SKM-1 treated with dmso at 0.1 percent for 144 hours (cell line): ENCODE measurements around the gene OOEP.

Source experiments
- DNase-seq: peaks from one replicate; lab custom pipeline; 2025; ENCODE audit not compliant: unreplicated experiment; lab: John Stamatoyannopoulos, UW

The OOEP gene

DNA sequence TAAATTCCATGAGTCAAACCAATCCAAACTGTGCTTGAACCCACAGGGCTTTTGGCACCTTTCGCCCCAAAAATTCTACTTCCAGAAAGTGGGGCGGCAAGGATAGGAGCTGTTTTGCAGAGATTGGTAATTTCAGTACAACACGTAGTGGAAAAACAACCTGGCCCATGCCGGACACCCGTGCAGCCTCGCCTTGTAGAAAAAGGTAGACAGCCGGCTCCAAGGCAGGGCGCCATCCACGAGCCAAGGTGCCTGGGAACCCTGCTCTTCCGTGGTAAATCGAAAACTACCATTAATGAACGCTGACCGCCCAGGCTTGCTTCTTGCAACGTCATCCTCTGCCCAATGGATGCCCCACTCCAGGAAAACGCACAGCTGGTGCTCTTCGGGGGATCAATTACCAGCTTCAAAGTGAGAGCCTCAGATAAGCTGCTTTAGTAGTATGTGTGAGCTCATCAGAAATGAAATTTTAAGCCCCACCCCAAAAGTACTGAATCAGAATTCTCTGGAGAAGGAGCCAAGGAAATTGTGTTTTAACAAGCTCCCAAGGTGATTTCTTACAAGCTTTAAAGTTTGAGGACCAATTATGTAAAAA lies 1.8 kb downstream of the OOEP start:
- no peak for DNase-seq

GRCh38 chr6:73364549-73364948 lies 5.1 kb downstream of the OOEP start:
- no peak for DNase-seq

DNA sequence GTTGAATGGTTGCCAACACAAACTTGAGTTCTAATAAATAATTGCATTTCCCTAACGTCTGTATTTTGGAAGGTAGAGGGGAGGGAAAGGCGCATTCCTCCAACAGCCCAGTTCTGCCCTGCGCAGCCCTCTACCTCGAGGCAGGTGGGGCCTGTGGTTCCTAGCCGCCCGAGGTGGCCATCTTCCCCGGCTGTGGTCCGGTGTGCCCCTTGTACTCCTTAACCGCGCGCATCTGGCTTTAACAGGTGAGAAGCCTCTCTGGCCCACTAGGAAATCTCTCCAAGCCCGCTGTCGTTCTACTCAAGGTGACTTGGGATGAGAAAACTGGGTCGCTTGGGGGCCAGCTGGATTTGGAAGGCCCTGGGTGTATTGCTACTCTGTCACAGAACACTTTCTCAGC lies 5.6 kb downstream of the OOEP start:
- no peak for DNase-seq

DNA sequence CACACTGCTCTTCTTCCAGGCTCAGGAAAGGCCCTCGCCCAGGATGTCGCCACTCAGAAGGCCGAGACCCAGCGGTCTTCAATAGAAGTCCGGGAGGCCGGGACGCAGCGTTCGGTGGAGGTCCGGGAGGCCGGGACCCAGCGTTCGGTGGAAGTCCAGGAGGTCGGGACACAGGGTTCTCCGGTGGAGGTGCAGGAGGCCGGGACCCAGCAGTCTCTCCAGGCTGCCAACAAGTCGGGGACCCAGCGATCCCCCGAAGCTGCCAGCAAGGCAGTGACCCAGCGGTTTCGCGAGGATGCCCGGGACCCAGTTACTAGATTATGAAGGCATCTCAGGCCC lies 6.2 kb downstream of the OOEP start:
- no peak for DNase-seq

DNA sequence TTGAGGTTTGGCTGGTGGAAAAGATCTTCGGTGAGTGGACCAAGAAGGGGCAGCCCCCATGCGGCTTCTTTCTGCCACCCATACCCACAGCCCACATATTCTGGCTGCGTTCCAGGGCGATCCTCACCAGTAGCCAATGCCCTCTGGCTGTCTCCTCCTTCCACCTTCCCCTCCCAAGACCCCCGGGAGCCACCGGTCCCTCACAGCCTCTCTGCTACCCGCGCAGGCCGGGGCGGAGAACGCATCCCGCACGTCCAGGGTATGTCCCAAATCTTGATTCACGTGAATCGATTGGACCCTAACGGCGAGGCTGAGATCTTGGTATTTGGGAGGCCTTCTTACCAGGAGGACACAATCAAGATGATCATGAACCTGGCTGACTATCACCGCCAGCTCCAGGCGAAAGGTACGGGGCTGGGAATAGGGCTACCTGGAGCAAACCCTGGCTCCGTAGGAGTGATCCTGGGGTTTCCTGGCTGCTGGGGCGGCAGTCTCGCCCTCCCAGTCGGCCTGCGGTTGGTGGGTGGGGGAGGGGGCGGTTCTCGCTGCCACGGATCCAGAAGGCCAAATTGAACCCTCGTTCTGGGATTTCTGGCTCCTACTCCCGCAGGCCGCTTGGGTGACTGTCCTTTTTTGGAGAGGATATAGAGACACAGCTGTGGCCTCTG lies 6.7 kb downstream of the OOEP start:
- no peak for DNase-seq

- DNase-seq: no peak
These were observed 7.3 kb downstream of the OOEP start, which contains the start of gene KHDC3L for GRCh38 chr6:73362358-73362757. KHDC3L (plus strand) TSS chr6:73362658; CDS start chr6:73362730, 72 bp downstream.

- DNase-seq: no peak
These were observed 15.8 kb downstream of the OOEP start, which contains the start of gene DPPA5 for GRCh38 chr6:73353636-73354593. DPPA5 (minus strand) TSS chr6:73354276; CDS start chr6:73354225, 51 bp downstream.

DNA sequence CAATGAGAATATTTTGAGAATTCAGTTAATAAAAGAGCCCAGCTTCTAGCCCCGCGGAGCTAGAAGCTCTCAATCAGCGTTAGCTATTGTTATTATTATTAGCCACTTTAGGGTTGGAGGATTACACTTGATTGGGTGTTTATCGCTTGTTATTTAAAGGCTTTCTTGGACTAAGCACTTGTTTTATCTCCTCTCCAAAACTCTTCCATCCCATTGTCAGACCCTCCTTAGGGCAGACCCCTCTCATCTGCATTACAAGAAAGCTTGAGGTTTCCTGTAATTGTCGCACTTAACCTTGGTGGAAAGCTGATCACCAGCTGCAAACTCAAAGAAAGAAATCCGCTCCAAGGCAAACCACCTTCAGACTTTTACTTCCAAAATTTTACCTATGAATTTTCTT lies 20.4 kb downstream of the OOEP start:
- no peak for DNase-seq

GRCh38 chr6:73348550-73349204 lies 21.0 kb downstream of the OOEP start:
- DNase-seq: no peak

DNA sequence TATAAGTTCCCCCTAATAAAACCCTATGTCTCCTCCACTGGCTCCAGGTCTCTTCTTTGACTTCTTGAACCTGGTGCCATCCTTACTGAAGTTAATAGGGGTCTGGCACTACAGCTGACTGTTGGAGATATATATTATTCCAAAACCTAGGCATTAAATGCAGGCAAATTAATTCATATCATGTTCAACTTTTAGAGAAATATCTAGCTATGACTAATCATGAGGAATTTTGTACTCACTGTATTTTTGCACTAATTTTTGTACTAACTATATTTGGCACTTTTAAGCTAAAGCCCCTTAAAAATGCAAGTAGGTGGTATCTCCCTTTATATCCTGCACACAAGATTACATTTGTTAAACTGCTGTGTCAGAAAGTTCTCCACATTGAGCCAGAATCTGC lies 26.5 kb downstream of the OOEP start:
- DNase-seq: no peak

DNA sequence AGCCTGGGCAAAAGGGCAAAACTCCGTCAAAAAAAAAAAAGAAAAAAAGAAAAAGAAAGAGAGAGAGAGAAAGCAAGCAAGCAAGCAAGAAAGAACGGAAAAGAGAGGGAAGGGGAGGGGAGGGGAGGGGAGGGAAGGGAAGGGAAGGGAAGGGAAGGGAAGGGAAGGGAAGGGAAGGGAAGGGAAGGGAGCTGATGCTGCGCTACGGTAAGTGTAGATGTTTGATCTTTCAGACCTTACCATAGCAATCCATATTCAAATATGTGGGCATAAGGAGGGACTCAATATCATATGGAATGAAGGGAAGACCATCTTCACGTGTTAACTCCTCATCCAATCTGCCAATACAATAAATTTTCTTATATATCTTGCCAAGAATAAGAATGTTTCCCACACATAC lies 27.5 kb downstream of the OOEP start:
- no peak for DNase-seq

- no peak for DNase-seq
These were observed 28.4 kb downstream of the OOEP start for GRCh38 chr6:73341335-73341734.

DNA sequence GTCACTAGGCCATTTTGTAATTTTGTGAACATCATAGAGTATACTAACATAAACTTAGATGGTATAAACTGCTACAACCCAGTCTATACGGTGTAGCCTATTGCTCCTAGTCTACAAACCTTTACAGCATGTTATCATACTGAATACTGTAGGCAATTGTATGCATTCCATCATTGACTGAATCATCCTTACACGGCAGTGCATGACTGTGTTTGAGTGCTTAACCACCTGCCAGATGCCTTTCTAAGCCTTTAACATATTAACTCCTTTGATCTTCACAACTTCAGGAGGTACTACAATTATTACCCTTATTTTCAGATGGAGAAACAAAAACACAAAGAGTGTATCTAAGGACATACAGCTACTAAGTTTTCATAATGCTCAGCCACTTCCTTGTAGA lies 29.6 kb downstream of the OOEP start:
- DNase-seq: no peak

DNA sequence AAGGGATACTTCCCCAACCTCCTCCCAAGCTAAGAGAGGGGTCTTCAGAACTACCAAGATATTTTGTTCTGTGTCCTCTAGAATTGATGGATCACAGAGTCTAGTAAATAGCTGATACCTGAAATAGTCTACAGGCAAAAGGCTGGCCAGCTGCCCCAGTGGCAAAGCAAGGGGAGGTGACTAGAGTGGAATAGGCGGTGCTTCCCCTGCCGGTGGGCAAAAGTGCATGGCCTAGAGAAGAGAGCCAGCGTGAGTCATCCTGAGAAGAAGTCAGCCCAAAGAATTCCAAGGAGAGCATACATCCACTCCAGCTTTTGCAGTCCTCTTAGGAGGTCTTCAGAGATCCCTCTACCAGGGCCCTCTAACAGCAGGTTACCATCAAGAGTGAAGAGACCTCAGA lies 30.4 kb downstream of the OOEP start:
- no peak for DNase-seq

- DNase-seq: no peak
These were observed 40.5 kb downstream of the OOEP start for GRCh38 chr6:73329201-73329600.

DNA sequence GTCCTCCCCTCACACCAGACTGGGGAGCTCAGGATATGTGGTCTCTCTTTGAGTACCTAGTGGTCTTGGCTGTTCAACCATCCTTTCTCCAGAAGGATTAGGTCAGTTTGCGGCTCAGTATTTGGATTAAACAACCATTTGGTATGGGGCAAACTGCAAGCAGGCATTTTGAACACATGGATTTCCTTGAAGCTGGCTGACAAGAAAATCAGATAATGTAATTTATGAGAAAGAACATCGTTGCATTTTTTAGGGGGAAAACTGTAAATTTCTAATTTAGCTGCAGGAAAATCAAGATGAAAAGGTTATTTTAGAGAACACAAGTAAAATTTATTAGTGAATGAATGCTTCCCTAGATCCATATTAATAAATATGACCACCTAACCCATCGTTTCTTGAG lies 40.9 kb downstream of the OOEP start:
- DNase-seq: no peak

- no peak for DNase-seq
These were observed 44.0 kb downstream of the OOEP start for GRCh38 chr6:73325656-73326055.

- no peak for DNase-seq
These were observed 46.4 kb downstream of the OOEP start for GRCh38 chr6:73323323-73323722.
